Stimulated activated naive B cell treated with anti-CD40 and anti-IgM and Interleukin-4, amounts not matched to agents 10 μg/mL and 1 μg/mL and 100 μg/mL, for 72 hours (primary cell): ENCODE results near the gene PCDHA9.

Source experiments
- ATAC-seq, 2 donors: fragments of 150-1000 bp; cut with Tn5 transposase; replicated peaks; 2 replicates each; pipeline ENCODE4 v1.10.0; 2021; ENCODE audit warnings: moderate library complexity in 1 of 2
- DNase-seq: peaks from one replicate; pipeline ENCODE4 v3.0.0; 2021
- H3K27ac Mint-ChIP-seq: one replicate; pipeline ENCODE4 v1.8.0; 2022; ENCODE audit warnings: mild to moderate bottlenecking, mixed read lengths
- H3K27me3 Mint-ChIP-seq, 2 donors: one replicate each; pipeline ENCODE4 v1.8.0; 2022; ENCODE audit warnings: mixed read lengths in 2 of 2
- H3K36me3 Mint-ChIP-seq, 2 donors: one replicate each; pipeline ENCODE4 v1.8.0; 2022; ENCODE audit warnings: mixed read lengths in 2 of 2, mild to moderate bottlenecking in 1 of 2
- H3K4me1 Mint-ChIP-seq, 2 donors: one replicate each; pipeline ENCODE4 v1.8.0; 2022; ENCODE audit warnings: mixed read lengths in 2 of 2, mild to moderate bottlenecking in 1 of 2
- H3K4me3 Mint-ChIP-seq, 2 donors: one replicate each; pipeline ENCODE4 v1.8.0; 2022; ENCODE audit warnings: mild to moderate bottlenecking in 2 of 2, mixed read lengths in 2 of 2, moderate library complexity in 1 of 2
- H3K9me3 Mint-ChIP-seq, 2 donors: one replicate each; pipeline ENCODE4 v1.8.0; 2022; ENCODE audit warnings: mixed read lengths in 2 of 2, mild to moderate bottlenecking in 1 of 2

The PCDHA9 gene

DNA sequence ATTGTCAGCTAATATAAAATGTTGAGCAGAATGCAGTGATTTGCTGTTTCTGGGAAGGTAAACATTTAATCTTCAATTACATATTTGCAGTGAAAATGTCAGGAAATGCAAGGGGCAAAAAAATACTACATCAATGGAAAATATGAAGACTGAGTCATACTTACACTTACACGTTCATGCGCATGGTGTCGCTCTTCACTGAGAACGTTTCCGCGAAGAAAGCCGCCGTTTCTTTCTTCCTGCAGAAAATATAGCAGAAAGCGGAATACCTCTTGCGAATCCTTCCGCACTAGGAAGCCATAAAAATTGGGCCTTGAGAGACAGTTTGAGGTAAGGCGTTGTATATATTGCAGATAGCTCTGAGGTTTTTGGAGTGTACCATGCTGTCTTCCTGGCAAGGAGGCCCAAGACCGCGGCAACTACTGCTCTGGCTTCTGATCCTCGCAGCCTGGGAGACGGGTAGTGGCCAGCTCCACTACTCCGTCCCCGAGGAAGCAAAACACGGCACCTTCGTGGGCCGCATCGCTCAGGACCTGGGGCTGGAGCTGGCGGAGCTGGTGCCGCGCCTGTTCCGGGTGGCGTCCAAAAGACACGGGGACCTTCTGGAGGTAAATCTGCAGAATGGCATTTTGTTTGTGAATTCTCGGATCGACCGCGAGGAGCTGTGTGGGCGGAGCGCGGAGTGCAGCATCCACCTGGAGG lies 33.9 kb downstream of the PCDHA9 start, which contains the start of gene PCDHA13:
Gene PCDHA13, plus strand, starts transcription at position 236 of the 702 bp plus-strand sequence. Its CDS starts 145 bp downstream, at position 381.
- H3K27me3 Mint-ChIP-seq, result peaks cover 20 to 27% of the 10 kb centered on the region in 2 donors
- H3K4me3 Mint-ChIP-seq, result no peak within 1 kb of the TSS
- ATAC-seq, result no peak
- H3K36me3 Mint-ChIP-seq, result peaks cover 2 to 7% of the 10 kb centered on the region in 2 donors
- H3K27ac Mint-ChIP-seq, result peak within 1 kb of the TSS; percentile 63
- H3K9me3 Mint-ChIP-seq, result peaks cover 9 to 14% of the 10 kb centered on the region in 2 donors
- DNase-seq, result no peak
- no peaks in the 10 kb centered on the region for H3K4me1 Mint-ChIP-seq

DNA sequence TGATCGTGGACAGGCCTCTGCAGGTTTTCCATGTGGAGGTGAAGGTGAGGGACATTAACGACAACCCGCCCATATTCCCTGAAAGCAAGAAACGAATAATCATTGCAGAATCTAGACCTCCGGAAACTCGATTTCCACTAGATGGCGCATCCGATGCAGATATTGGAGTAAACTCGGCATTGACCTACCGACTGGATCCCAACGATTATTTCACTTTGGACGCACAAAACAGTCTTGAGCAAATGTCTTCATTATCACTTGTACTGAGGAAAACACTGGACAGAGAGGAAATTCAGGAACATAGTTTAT lies 34.4 kb downstream of the PCDHA9 start:
- Mint-ChIP-seq H3K27ac (peak overlapping the region; percentile 63), H3K4me1 (no peaks in the 10 kb centered on the region), H3K9me3 (peaks cover 12 to 14% of the 10 kb centered on the region in 2 donors), H3K36me3 (peaks cover 2 to 9% of the 10 kb centered on the region in 2 donors), H3K27me3 (peaks cover 20 to 27% of the 10 kb centered on the region in 2 donors), H3K4me3 (no peak overlapping the region)
- ATAC-seq (no peak), DNase-seq (no peak)

DNA sequence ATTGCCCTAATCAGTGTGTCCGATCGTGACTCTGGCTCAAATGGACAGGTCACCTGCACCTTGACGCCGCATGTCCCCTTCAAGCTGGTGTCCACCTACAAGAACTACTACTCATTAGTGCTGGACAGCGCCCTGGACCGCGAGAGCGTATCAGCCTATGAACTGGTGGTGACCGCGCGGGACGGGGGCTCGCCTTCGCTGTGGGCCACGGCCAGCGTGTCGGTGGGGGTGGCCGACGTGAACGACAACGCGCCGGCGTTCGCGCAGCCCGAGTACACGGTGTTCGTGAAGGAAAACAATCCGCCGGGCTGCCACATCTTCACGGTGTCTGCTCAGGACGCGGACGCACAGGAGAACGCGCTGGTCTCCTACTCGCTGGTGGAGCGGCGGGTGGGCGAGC lies 35.2 kb downstream of the PCDHA9 start:
- DNase-seq (no peak), ATAC-seq (no peak)
- H3K4me3 Mint-ChIP-seq, result no peak overlapping the region
- no peaks in the 10 kb centered on the region for H3K4me1 Mint-ChIP-seq
- peaks cover 2 to 9% of the 10 kb centered on the region in 2 donors for H3K36me3 Mint-ChIP-seq
- H3K27me3 Mint-ChIP-seq, result peaks cover 20 to 27% of the 10 kb centered on the region in 2 donors
- peaks cover 13 to 14% of the 10 kb centered on the region in 2 donors for H3K9me3 Mint-ChIP-seq
- no peak overlapping the region for H3K27ac Mint-ChIP-seq

DNA sequence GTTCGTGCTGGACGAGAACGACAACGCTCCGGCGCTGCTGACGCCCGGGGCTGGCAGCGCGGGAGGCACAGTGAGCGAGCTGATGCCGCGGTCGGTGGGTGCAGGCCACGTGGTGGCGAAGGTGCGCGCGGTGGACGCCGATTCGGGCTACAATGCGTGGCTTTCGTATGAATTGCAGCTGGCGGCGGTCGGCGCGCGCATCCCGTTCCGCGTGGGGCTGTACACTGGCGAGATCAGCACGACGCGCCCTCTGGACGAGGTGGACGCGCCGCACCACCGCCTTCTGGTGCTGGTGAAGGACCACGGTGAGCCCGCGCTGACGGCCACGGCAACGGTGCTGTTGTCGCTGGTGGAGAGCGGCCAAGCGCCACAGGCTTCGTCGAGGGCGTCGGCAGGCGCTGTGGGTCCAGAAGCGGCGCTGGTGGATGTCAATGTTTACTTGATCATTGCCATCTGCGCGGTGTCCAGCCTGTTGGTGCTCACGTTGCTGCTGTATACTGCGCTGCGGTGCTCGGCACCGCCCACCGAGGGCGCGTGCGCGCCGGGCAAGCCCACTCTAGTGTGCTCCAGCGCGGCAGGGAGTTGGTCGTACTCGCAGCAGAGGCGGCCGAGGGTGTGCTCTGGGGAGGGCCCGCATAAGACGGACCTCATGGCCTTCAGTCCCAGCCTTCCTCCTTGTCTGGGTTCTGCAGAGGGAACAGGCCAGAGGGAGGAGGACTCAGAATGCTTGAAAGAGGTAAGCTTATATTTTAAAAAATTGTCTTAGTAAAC lies 35.9 kb downstream of the PCDHA9 start:
- DNase-seq (no peak), ATAC-seq (no peak)
- H3K9me3 Mint-ChIP-seq, result peaks cover 12 to 13% of the 10 kb centered on the region in 2 donors
- peaks cover 2 to 9% of the 10 kb centered on the region in 2 donors for H3K36me3 Mint-ChIP-seq
- no peaks in the 10 kb centered on the region for H3K4me1 Mint-ChIP-seq
- no peak overlapping the region for H3K4me3 Mint-ChIP-seq
- H3K27ac Mint-ChIP-seq, result no peak overlapping the region
- H3K27me3 Mint-ChIP-seq, result peaks cover 20 to 27% of the 10 kb centered on the region in 2 donors
